Keratinocyte (primary cell): ENCODE measurements around the gene CST4.
"Not testable (repeated sequence)": the region's sequence is repeated elsewhere in the genome, so short reads cannot be mapped to it uniquely, and the experiment has no call there.

Experiments
- CTCF ChIP-seq, 3 experiments: IDR thresholded peaks in 1 of 3; conservative IDR thresholded peaks in 1 of 3; optimal IDR thresholded peaks in 1 of 3; 2 replicates in 2 of 3; 3 replicates in 1 of 3; pipeline versions ENCODE3 to v1.5.1; 2011; ENCODE audit warnings: low read length in 3 of 3, mild to moderate bottlenecking in 3 of 3, moderate library complexity in 2 of 3, control low read depth in 1 of 3, inconsistent platforms in 1 of 3; ENCODE audit not compliant: insufficient read depth in 2 of 3; ENCODE audit errors: extremely low read depth in 1 of 3
- EZH2 ChIP-seq: IDR thresholded peaks from one replicate; pipeline ENCODE4 v1.6.1; 2012; ENCODE audit warnings: inconsistent platforms, mild to moderate bottlenecking, low read length, moderate library complexity

GRCh38 chr20:23719351-23719750 is 30.5 kb upstream of the CST4 start:
- TF ChIP-seq CTCF (optimal IDR thresholded peaks at IDR 0.05 in 1 of 3, IDR thresholded peaks at IDR 0.05 in 1 of 3, conservative IDR thresholded peaks at IDR 0.05 in 1 of 3; ENCODE audit: extremely low read depth in 1 of 3, insufficient read depth in 2 of 3, low read length in 3 of 3); EZH2: not testable (repeated sequence)
